ENCODE results near the gene SUSD3.

DNA sequence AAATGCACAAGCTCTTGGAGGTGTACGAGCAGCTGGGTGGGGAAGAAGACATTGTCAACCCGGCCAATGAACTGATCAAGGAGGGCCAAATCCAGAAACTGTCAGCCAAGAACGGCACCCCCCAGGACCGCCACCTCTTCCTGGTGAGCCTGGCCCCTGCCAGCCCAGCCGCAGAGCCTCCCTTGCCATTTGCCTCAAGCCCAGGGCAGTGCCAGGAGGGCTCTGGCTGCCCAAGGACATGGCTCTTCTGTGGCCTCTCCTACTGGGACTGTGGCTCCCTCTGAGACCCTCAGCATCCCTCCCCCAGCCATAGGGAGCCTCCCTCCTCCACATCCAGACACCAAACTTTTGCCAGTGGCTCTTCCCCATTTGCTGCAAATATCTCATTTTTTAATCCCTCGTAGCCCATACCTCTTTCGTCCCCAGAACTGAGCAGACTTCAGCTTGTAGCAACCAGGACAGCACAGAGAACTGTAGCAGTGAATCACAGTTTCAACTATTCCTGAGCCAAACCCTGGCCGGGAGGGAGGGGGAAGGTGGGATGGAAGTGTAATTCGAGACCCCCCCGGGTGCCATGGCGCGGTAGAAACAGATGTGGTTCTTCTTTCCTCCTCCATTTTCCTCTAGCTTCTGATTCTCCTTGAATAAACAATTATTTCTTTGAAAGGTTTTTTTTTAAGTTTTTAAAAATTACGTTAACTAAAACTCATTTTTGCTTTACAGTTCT is 44.5 kb upstream of the SUSD3 start:
- TF ChIP-seq, protein P1, sequence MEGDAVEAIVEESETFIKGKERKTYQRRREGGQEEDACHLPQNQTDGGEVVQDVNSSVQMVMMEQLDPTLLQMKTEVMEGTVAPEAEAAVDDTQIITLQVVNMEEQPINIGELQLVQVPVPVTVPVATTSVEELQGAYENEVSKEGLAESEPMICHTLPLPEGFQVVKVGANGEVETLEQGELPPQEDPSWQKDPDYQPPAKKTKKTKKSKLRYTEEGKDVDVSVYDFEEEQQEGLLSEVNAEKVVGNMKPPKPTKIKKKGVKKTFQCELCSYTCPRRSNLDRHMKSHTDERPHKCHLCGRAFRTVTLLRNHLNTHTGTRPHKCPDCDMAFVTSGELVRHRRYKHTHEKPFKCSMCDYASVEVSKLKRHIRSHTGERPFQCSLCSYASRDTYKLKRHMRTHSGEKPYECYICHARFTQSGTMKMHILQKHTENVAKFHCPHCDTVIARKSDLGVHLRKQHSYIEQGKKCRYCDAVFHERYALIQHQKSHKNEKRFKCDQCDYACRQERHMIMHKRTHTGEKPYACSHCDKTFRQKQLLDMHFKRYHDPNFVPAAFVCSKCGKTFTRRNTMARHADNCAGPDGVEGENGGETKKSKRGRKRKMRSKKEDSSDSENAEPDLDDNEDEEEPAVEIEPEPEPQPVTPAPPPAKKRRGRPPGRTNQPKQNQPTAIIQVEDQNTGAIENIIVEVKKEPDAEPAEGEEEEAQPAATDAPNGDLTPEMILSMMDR (IDR thresholded peaks at IDR 0.05; ENCODE audit: low read depth, low read length, poor library complexity, severe bottlenecking) = no peak
- TF ChIP-seq EZH2phosphoT487 (IDR thresholded peaks at IDR 0.05; ENCODE audit: borderline replicate concordance, low read length) = no peak
